CD4-positive, alpha-beta T cell treated with Interferon alpha-2 for 1 hour (primary cell): ENCODE results near the gene KIF26A.

Experiments
- DNase-seq, 2 donors: peaks; one replicate each; pipeline ENCODE4 v3.0.0-alpha.2; 2020 to 2022

Gene KIF26A

DNA sequence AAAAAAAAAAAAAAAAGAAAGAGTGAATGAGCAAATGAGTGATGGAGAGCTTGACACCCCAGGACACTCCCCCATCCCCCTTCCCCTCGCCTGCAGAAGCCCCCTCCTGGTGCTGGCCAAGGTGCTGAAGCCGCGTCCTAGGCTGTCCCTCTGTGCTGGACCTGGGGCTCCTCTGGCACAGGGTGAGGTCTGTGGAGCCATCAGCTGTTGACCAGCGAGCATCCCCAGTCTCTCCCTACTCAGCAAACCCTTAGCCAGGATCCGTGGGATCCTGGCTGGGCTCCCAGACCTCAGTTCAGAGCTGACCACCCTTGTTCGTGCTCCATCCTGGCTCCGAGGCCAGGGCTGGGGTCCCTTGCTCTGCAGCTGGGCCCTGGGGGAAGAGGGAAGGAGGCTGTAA is 5.4 kb upstream of the KIF26A start:
- DNase-seq: no peak

DNA sequence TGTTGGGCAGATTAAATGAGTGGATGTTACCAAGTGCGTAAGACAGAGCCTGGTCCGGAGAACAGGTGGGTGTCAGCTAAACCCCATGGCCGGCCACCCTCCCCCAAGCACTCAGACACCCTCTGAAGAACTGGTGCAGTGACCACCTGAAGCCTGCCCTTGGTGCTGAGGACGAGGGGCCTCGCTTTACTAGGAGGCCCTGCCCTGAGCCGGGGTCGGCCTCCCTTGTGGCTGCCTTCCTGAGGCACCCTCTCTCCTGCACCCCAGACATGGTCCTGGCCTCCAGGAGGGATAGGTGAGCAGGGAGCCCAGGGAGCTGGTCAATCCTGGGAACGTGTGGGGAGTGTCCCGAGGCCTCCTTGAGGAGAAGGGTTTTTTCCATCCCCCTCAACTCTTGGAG is 4.9 kb upstream of the KIF26A start:
- DNase-seq: no peak

DNA sequence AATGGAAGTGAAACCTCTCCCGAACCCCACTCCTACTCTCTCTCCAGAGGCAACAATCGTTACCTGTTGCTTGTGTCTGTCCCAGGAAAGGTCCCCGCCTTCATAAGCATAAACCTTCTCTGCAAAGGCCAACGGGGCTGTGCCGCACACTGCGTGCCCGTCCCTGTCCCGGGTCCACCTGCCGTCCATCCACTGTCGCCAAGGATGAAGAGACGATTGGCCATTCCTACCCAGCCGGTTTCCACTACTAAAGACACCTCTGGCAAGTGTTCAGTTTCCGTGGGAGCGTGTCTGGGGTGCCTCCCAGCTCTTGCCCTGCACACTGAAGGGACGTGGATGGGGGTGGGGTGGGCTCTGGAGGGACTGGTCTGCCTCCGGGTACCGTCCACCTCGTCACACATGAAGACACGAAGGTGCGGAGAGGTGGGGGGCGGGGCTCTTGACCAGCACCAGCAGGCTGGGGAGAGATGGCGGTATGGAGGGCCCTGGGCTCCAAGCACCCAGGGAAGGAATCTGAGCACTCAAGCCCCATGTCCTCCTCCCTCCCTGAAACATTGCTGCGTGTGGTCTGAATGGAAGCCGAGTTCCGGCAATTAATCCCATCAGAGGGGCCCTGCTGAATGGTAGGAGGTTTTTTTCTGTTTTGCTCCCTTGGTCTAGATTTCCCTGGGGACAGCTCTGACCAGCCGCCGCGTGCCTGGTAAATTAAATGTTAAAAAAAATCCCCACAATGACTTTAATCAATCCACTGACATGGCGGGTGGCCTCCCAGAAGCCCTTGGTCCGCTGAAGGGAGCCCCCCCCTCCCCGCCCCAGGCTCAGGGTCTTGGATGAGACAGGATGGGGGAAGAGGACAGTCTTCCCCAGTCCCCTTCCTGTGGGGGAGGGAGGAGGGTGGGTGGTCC is 4.1 kb upstream of the KIF26A start:
- DNase-seq: no peak

DNA sequence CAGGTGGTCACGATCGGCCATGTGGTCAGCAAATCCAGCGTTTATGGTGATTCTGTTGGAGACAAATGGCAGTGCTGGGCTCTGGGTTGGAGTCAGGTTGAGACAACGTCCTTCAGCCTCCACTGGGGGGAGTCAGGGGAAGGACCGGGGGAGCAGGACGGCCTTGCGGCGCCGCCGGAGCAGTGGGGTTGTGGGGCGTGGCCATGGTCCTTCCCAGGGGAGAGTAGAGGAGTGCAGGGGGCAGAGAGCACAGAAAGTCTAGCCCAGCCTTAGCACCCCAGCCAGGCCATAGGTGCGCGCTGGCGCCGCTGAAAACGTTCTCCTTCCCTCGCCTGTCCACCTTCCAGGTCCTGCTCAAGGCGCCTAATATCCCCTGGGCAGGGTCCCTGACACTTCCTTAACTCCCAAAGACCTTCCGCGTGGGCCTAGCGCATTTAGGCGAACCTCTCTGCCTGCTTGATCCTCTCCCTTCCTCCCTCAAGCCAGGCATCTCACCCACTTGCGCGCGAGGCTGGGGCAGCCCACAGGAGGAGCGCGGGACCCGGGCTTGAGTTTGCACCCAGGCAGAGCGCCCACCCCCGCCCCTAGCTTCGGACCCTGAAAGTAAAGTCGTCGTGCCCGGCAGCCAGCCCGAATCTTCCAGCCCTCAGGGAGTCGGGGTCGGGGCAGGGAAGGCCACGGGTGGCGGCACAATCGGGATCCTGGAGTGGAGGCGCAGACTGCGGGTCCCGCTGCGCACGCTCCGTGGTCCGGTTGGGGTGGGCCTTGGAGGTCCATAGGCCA is 3.1 kb upstream of the KIF26A start:
- DNase-seq: no peak

DNA sequence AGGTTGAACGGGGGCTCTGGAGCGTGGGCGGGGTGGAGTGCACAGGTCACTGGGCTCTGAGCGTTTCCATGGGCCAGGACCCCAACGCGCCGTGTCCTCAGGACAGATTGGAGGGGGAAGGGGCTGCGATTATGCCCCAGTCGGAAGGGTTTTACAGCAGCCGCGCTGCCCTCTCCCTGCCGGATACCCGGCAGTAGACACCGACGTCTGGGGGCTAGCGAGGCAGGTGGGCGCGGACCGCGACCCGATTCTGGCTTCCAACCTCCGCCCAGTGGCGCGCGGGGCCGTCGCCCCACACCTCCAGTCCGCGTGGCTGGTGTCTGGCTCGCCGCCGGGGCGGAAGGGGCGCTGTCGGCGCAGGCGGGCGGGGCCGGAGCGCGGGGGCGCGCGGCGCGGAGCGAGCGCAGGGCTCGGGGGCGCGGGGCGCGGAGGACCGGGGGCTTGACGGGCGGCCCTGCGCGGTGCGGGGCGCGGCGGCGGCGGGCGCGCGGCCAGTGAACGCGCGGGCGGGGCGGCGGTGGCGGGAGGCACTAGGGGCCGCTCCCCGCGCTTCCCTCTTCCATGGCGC is 2.4 kb upstream of the KIF26A start:
- DNase-seq: no peak

DNA sequence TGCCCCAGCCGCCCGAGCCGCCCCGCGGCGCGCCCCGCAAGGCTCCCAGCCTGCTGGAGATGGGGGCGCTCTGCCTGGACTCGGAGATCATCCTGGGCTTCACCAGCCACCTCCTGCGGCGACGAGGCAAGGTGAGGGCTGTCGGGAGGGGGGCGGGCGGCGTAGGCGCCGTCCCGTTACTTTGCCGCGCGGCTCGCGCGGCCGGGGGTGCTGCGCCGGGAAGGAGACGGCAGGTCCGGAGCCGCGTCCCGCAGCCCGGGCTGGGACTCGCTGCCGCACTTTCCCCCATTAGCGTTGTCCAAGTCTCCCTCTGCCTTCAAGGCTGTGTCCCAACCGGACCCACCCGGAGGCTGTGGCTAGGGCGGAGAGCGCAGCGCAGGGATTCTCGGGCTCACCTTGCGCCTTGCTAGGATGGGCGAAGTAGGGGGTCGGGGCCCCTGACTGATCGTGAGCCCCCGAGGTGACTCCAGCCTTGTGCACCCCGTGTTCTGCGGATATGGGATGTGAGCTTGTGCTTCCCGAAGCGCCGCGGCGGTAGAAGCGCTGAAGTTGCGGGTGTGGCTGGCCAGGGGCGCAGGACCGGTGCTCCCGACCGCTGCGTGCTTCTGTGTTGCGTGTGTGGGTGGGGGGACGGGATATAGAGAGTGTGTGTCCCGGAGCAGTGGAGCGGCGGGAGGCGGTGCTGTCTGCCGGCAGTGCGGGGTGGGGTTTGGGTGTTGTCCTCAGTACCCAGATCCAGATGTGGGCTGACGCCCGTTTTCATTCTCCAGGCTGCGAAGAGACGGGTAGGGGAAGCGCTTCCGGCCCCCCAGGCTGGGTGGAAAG is 1.7 kb upstream of the KIF26A start:
- no peak for DNase-seq

DNA sequence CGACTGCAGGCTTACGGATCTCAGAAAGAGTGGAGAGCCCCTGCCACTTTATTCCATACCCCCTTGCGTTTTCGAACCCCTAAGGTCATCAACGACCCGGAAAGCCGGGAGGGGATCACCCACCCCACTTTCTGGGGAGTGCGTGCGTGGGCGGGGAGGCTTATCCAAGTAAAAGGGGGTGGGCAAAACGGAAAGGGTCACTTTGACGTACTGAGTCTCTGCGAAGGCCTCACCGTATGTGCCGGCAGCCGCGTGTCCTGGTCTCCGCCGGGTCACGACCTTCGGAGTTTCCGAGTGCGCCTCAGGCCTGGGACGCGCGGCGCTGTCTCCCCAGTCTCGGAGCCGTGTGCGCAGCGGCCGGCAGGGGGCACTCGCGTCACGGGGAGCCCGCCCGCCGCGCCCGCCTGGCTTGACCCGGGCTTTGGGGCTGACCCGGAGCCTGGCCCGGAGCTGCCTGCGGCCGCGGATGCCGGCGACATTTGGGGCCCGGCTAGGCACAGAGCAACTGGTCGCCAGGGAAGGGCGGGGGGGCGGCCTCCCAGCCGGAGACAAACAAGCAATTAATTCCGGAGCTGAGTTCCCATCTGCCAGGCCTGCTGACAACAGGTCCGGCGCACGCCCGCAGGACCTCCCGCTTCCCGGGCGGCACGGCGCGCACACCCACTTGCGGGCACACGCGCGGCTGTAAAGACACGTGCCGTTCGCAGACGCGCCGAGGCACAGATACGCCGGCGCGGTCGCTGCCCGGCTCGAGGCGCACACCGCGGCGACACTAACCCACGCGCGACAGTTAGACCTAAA is 890 bp upstream of the KIF26A start:
- peak; percentile 18 to 56 for DNase-seq

DNA sequence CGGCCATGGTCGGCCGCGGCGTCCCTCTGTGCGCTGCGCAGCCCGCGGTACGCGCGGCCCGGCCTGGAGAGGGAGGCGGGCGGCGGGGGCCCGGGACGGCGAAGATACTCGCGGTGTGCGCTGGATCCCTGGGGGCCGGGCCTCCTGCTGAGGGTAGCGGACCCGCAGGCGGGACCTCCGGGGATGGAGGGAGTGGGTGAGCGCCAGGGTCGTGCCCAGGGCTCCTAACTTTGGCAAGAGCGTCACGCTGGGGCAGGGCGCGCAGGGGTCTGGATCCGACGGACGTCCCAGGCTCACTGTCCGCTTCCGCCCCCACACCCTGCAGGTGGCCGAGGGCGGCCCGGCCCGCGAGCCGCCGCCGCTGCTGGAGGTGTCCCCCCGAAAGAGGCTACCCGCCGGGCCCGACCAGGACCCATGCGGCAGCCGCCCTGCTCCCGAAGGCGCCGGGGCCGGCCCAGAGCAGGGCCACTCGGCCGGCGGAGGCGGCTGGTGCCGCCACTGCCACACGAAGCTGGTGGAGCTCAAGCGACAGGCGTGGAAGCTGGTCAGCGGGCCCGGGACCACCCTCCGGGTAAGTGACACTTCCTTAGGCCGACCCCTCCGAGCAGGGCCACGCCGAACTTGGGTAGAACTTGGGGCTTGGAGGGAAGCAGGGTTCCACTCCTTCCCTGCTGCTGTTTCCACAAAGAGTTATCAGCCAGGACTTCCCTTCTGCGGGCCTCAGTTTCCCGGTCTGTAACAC is 502 bp downstream of the KIF26A start:
- no peak for DNase-seq

DNA sequence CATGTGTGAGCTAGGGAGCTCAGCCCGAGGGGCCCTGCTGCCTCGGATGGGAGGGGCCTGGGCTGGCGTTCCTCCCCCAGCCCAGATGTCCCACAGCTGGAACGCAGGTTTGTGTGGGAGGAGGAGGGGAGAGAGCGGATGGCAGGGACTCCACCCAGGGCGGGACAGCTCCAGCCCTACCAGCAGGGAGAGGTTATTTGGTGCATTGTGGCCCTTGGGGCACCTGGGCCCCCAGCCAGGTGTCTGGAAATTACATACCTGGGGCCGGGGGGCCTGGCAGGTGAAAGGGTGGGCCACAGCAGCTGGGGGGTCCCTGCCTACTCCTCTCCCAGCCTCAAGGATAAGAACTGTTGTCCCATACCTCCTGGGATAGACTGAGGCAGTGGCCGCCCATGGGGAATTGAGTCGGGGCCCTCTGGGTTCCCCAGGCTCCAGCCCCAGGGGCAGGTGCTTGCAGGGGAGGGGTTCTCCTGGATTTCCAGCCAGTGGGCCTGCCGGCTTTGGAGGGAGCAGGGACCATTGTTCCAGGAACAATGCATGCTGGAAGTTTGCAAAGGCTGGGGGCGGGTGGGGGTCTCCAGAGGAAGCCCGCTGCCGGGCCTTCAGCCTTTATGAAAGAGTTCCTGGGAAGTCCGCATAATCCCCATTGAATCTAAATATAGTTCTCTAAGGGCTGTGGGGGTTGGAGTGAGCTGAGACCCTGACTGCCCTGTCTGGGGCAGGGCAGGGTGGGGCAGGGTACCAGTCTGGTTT is 1.2 kb downstream of the KIF26A start:
- DNase-seq: no peak

DNA sequence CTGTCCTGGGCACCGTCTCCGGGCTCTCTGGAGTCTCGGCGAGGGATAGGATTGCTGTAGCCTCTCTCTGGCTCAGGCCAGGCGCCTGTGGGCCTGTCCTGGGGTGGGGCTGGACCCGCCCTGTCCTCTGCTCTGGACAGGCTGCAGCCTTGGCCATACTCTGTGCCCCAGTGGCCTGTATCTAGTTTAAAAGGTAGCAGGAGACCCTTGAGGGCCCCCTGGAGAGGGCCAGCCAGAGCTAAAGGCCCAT is 1.8 kb downstream of the KIF26A start:
- DNase-seq: no peak

DNA sequence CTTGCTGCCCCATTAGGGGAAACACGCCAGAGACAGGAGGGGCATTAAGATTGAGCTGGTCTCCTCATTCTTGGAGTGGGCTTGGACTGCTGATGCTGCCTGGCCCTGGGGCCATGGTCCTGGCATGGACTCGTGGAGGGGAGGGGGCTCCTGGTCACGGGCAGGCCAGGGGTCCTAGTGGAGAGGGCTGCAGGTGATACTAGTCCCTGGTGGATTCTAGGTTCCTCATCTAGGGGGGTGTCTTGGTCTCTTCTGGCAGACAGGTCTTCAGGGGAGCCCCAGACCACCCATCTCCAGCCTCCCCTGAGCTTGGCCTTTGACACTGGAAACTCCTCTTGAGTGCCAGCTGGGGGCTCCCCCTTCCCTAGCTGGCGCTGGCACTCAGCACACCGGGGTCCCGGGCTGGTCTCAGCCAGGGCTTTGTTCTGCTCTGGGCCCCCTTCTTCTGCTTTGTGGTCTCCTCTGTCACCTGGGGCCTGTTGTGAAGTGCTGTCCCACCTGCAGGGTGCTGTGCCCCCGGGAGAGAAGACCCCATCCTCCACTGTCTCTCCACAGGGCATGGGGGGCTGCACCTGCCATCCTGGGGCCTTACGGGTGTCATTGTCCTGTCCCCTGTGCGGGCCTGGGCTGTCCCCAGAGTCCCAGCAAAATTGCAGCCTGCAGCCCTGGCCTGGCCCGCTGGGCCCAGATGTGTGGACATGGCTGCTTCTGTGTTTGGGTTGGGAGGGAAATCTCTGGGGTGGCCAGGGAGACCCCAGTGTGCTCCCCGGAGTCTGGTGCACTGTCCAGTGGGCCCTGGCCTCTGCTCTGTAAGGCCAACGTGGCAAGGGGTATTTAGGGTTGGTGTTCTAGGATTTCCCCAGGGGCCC is 2.3 kb downstream of the KIF26A start:
- DNase-seq: no peak

DNA sequence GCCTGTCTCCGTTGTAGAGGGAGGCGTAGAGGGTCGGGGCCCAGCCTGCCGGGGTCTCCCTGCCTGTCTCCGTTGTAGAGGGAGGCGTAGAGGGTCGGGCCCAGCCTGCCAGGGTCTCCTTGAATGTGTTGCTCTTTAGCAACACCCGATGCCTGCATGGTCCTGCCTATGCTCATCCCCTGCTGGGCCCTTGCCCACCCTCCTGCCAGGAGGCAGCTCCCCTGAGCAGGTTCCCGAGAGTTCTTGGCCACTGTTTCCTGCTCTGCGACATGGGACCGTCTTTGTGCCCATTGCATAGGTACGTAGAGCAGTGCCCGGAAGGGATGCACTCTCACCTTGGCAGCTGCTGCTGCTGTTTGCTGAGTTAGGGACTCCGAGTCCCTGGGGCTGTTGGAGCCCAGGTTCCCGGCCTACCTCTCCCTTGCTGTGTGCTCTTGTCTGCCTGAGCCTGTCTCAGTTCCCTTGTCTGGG is 3.3 kb downstream of the KIF26A start:
- no peak for DNase-seq

DNA sequence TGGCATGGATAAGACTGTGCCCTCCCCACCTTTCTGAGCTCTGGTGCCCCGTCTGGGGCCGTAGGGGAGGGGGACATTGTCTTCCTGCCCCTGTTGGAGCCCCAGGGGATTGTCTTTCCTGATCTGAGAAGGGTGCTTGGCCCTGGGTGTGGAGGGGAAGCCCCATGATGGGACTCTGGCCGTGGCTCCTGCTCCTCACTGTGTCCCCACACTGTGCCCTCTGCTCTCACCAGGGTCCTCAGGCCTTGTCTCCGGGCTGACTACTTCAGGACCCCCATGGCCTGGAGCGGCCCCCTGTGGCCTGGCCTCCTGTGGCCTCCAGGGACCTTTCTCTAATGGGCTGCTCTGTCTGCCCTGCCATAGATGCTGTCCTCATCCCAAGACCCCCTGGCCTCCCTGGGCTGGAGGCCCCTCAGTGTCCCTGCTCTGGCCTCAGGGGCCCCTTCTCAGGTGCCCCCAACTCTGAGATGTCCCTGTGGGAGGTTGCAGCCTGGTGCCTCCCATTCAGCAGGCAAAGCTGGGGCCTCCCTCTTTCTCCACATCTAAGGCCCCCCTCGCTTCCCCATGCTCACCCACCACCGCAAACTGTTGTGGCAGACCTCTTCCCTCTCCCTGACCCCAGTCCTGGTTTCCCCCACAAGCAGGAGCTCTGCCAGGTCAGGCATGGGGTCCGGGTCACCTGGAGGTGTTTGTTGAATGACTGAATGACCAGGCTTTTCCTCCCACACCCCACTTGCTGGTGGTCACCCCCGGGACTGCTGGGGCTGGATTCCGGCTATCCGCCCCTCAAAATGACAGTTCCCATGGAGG is 4.0 kb downstream of the KIF26A start:
- no peak for DNase-seq

DNA sequence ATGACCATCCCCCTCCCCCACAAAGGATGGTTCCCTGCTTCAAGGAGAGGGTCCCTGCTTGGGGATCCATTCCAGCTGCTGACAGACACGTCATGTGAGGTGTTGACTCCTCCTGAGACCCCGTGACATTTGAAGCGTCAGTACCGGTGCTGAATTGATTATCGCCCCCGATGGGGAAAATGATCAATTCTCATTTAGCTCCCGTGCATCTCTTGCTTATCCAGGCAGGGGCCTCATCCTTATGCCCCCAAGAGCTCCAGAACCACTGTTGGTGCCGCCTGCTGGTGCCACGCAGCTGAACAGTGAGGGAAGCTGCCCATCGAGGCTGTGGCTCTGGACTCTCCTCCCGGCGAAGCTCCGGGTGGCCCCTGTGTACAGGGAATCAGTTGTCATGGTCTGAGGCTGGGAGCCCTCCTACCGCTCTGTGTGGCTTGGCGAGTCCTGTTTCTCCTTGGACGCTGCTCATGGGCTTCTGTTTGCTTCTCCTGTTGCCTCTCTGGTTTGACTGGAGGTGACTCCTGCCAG is 4.6 kb downstream of the KIF26A start:
- DNase-seq: no peak

DNA sequence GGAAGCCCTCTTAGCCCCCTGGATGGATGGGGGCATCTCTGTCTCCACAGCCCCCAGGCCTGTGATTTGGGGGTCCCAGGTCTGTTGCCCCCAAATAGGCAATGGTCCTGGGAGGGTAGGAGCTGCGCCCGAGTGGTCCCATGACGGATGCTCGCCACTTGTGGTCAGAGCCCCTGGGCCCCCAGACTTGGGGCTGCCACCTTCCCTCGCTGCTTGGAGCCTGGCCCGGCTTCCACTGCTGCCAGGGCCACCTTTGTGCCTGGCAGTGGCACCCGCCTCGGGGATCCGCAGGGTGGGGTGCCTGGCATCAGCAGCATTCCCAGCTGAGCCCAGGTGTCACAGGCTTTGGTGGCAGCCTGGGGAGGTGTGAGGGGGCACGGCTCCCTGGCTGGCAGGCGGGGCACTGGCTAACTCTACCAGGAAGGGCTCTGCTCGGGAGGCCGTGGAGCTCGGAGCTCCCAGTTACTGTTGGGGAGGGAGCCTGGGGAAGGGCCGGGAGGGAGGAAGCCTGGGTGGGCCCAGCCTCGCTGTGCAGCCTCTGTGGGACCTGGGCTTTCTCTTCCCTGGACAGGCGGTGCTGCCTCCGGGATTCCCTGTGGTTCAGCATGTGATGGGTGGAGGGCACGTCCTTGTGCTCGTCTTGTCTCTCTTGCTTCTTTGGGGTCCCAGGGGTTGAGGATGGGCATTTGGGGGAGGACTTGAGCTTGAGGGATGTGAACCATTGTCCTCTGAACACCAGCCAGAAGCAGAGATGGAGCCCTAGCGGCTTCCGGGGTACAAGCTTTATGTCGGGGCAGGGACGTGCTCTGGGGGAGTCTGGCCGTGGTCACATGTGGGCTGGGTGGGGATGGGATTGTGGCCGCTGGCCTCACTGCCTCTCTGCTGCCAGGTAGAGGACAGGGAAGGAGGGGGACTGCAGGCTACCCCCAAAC is 5.4 kb downstream of the KIF26A start:
- no peak for DNase-seq

DNA sequence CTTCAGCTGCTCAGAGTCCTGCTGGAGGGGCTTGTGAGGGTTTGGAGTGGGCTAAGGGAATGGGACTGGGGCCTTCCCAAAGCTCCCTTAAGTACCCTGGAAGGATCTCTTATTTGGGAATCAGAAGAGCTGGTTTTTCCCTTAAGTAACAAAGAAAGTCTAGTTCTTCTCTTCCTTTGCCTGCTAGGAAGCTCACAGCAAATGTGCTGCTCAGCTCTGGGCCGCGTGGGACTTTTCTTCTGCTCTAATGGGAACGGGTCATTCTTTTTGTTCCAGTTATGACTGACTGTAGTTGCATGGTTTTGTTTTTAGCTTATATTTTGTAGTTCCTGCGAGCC is 6.0 kb downstream of the KIF26A start:
- no peak for DNase-seq
